HK-2 (cell line): ENCODE data around the gene INPP4B.

Experiments used
- DNase-seq: peaks from one replicate; pipeline ENCODE4 v3.0.0-alpha.2; 2018; ENCODE audit not compliant: unreplicated experiment

Gene INPP4B

GRCh38 chr4:142377342-142378091 is 468.6 kb downstream of the INPP4B start:
- DNase-seq: no peak

GRCh38 chr4:142376204-142376603 is 469.9 kb downstream of the INPP4B start:
- no peak for DNase-seq

GRCh38 chr4:142373610-142374009 is 472.5 kb downstream of the INPP4B start:
- no peak for DNase-seq

GRCh38 chr4:142372530-142373260 is 473.4 kb downstream of the INPP4B start:
- no peak for DNase-seq

- no peak for DNase-seq
Measured at GRCh38 chr4:142369141-142369540, 477.0 kb downstream of the INPP4B start.

- DNase-seq: no peak
Measured at GRCh38 chr4:142367418-142368180, 478.5 kb downstream of the INPP4B start.

- DNase-seq: no peak
Measured at GRCh38 chr4:142366769-142367181, 479.3 kb downstream of the INPP4B start.

GRCh38 chr4:142365391-142365790 is 480.7 kb downstream of the INPP4B start:
- DNase-seq: no peak

- DNase-seq: no peak
Measured at GRCh38 chr4:142363686-142364085, 482.4 kb downstream of the INPP4B start.

- no peak for DNase-seq
Measured at GRCh38 chr4:142361981-142362380, 484.1 kb downstream of the INPP4B start.

- DNase-seq: no peak
Measured at GRCh38 chr4:142360657-142361056, 485.4 kb downstream of the INPP4B start.

GRCh38 chr4:142358656-142359055 is 487.4 kb downstream of the INPP4B start:
- no peak for DNase-seq

- no peak for DNase-seq
Measured at GRCh38 chr4:142356801-142357200, 489.3 kb downstream of the INPP4B start.

- DNase-seq: no peak
Measured at GRCh38 chr4:142356118-142356759, 489.9 kb downstream of the INPP4B start.

- no peak for DNase-seq
Measured at GRCh38 chr4:142355421-142355930, 490.6 kb downstream of the INPP4B start.

GRCh38 chr4:142354794-142355420 is 491.2 kb downstream of the INPP4B start:
- DNase-seq: no peak

- DNase-seq: no peak
Measured at GRCh38 chr4:142354041-142354440, 492.1 kb downstream of the INPP4B start.

- no peak for DNase-seq
Measured at GRCh38 chr4:142353149-142353738, 492.9 kb downstream of the INPP4B start.

- DNase-seq: no peak
Measured at GRCh38 chr4:142352712-142353111, 493.4 kb downstream of the INPP4B start.

GRCh38 chr4:142351958-142352357 is 494.1 kb downstream of the INPP4B start:
- no peak for DNase-seq

GRCh38 chr4:142350871-142351270 is 495.2 kb downstream of the INPP4B start:
- no peak for DNase-seq
